HG02870 (cell line): Measurements from ENCODE around the gene ZNF28.
A peak's percentile ranks its signal among the peaks of the same experiment; 100 is the strongest.
"Not testable (repeated sequence)": the region's sequence is repeated elsewhere in the genome, so short reads cannot be mapped to it uniquely, and the experiment has no call there.

Source experiments
- ATAC-seq: cut with Tn5 transposase; IDR thresholded peaks from one replicate; pipeline ENCODE4 v1.9.1; 2021; ENCODE audit warnings: mild to moderate bottlenecking, moderate library complexity; ENCODE audit not compliant: unreplicated experiment

Gene ZNF28

DNA sequence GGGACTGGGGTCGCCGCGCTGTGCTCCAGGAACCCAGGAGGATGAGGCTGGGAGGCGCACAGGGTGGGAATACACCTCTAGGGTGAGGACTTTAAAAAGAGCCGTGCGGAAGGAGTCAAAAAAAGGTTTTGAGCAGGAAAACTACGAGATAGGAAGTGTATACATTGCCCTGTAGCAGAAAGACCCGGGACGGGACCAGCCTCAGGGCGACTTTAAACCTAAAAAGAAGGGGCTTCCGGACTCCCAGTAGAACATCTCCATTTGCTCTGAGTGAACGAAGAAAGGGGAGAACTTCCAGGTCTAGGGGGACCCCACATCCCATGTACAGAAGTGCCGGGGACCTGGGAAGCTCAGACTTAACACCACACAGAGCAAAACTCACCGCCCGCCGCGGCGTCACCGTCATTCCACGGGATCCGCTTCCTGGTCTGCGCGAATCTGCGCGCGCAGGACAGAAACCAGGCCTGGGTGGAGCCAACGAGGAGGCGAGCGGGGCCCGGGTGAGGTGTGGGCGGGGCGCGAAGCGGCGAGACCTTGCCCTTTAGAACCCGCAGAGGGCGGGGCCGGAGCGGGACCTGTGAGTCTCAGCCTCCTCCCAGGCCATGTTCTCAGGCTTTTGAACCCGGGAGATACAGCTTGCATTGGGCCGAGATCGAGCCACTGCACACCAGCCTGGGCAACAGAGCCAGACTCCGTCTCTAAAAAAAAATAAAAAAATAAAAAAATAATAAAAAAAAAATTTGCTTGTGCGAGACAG, at the start of gene ZNF28:
Gene ZNF28 (minus strand): TSS at position 430 of the 757 bp plus-strand sequence. CDS start 3,675 bp downstream, outside the sequence.
- ATAC-seq: peak; percentile 94

DNA sequence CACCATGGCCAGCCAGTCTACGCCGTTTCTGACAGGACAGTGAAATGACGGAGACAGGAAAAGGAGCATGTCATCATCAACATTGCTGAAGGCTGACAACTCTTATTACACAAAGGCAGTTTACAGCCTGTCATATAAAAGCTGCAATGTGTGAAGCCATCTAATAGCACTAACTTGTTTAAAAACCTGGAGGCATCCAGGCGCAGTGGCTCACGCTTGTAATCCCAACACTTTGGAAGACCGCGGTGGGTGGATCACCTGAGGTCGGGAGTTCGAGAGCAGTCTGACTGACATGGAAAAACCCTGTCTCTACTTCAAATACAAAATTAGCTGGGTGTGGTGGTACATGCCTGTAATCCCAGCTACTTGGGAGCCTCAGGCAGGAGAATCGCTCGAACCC, 46.6 kb upstream of the ZNF28 start:
- ATAC-seq: not testable (repeated sequence)

DNA sequence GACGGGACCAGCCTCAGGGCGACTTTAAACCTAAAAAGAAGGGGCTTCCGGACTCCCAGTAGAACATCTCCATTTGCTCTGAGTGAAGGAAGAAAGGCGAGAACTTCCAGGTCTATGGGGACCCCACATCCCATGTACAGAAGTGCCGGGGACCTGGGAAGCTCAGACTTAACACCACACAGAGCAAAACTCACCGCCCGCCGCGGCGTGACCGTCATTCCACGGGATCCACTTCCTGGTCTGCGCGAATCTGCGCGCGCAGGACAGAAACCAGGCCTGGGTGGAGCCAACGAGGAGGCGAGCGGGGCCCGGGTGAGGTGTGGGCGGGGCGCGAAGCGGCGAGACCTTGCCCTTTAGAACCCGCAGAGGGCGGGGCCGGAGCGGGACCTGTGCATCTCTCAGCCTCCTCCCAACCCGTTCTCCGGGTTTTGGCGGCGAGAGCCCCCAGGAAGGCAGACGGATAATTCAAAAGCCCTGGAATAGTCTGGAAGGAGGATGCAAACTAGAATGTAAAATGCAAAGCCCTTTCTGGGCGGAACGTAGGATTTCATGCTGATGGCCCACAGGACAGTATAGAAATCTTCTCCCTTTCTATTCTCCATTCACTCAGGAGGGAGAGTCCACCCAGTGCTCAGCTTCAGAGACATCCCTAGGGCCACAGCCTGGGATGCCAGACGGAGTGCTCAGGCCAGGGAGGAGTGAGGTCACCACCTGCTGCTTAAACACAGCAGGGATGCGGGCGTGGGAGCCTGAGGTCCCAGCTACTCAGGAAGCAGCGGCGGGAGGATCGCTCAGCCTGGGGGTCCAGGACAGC, 36.2 kb upstream of the ZNF28 start, which contains the start of gene ZNF468:
Gene ZNF468 (minus strand): TSS at position 242 of the 814 bp plus-strand sequence. CDS start 3,347 bp downstream, outside the sequence.
- peak; percentile 96 for ATAC-seq

DNA sequence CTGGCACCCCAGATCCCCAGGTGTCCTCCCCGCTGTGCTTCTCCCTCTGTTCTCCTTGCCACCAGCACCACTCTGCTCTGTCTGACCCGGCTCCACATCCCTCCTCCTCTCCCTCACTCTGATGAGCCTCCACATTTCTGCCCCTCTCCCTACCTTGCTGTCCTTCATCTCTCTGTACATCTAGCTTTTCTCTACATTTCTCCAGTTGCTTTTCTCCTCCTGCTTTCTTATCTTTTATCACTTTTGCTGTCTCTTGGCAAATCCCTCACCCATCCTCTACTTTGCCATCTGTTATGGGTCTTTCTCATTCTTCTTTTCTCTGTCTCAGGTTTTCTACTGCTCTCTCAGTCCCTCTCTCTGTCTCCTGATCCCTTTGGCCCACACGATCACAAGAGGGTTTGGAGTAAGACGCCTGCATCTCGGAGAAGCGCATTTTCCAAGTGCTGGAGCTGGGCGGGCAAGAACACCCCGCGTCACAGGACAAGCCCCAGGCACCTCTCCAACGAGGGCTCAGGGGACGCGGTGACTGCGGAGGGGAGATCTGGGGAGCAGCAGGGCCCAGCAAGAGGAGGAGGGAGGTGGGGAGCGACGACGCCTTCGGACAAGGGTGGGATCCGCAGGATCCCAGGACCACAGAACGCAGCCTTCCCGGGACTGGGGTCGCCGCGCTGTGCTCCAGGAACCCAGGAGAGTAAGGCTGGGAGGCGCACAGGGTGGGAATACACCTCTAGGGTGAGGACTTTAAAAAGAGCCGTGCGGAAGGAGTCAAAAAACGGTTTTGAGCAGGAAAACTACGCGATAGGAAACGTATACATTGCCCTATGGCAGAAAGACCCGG, 35.3 kb upstream of the ZNF28 start:
- peak; percentile 22 for ATAC-seq

DNA sequence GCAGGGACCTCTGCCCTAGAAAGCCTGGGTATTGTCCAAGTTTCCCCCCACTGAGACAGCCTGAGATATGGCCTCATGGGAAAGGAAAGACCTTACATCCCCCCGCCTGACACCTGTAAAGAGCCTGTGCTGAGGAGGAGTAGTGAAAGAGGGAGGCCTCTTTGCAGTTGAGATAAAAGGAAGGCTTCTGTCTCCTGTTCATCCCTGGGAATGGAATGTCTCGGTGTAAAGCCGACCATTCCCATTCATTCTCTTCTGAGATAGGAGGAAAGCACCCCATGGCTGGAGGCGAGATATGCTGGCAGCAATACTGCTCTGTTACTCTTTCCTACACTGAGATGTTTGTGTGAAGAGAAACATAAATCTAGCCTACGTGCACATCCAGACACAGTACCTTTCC, 25.9 kb upstream of the ZNF28 start:
- not testable (repeated sequence) for ATAC-seq

- ATAC-seq: not testable (repeated sequence)
These were observed 19.5 kb upstream of the ZNF28 start for GRCh38 chr19:52840825-52841465.

GRCh38 chr19:52834289-52834688, 12.9 kb upstream of the ZNF28 start:
- not testable (repeated sequence) for ATAC-seq

- ATAC-seq: not testable (repeated sequence)
These were observed 12.1 kb upstream of the ZNF28 start for GRCh38 chr19:52833541-52833940.

DNA sequence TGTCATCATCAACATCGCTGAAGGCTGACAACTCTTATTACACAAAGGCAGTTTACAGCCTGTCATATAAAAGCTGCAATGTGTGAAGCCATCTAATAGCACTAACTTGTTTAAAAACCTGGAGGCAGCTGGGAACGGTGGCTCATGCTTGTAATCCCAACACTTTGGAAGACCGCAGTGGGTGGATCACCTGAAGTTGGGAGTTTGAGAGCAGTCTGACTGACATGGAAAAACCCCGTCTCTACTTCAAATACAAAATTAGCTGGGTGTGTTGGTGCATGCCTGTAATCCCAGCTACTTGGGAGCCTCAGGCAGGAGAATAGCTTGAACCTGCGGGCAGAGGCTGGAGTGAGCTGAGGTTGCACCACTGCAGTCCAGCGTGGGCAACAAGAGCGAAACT, 8.4 kb upstream of the ZNF28 start:
- ATAC-seq: not testable (repeated sequence)

DNA sequence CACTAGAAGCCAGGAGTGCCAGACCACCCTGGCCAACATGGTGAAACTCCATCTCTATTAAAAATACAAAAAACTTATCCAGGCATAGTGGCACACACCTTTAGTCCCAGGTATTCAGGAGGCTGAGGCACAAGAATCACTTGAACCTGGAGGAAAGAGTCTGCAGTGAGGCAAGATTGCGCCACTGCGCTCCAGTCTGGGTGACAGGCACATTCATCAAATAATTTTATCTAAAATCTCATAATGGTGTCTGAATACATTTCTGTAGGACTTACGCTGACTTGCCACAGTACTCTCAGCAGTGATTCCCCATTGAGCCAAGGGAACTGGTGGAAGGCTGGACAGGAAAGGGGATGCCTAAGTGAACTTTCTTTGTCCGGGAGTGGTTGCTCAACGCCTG, 4.3 kb upstream of the ZNF28 start:
- ATAC-seq: no peak

DNA sequence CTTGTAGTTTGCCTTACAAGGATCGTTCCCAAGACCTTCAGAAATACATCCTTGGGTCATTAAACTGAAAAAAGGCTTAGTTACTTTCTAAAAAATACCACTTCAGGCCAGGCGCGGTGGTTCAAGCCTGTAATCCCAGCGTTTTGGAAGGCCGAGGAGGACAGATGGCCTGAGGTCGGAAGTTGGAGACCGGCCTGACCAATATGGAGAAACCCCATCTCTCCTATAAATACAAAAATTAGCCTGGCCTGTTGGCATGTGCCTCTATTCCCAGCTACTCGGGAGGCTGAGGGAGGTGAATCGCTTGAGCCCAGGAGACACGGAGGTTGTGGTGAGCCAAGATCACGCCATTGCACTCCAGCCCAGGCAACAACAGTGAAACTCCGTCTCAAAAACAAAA, 2.2 kb upstream of the ZNF28 start:
- ATAC-seq: no peak

DNA sequence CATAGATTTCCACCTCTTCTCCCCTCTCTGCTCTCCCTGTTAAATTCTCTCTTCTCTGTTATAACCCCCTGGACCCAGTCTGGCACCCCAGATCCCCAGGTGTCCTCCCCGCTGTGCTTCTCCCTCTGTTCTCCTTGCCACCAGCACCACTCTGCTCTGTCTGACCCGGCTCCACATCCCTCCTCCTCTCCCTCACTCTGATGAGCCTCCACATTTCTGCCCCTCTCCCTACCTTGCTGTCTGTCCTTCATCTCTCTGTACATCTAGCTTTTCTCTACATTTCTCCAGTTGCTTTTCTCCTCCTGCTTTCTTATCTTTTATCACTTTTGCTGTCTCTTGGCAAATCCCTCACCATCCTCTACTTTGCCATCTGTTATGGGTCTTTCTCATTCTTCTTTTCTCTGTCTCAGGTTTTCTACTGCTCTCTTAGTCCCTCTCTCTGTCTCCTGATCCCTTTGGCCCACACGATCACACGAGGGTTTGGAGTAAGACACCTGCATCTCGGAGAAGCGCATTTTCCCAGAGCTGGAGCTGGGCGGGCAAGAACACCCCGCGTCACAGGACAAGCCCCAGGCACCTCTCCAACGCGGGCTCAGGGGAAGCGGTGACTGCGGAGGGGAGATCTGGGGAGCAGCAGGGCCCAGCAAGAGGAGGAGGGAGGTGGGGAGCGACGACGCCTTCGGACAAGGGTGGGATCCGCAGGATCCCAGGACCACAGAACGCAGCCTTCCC, 795 bp downstream of the ZNF28 start:
- ATAC-seq: not testable (repeated sequence)

- no peak for ATAC-seq
These were observed 11.6 kb downstream of the ZNF28 start for GRCh38 chr19:52809801-52810200.

- not testable (repeated sequence) for ATAC-seq
These were observed 21.3 kb downstream of the ZNF28 start for GRCh38 chr19:52799950-52800640.

DNA sequence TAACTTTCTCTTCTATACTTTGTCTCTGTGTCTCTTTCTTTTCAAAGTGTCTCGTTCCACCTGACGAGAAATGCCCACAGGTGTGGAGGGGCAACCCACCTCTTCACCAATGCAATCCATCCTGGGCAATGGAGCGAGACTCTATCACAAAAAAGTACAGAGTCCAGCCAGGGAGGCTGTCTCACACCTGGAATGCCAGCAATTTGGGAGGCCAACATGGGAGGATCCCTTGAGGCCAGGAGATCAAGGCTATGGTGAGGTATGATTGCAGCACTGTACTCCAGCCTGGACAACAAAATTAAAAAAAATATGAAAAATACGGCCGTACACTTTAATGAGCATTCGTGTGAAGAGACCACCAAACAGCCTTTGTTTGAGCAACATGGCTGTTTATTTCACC, 32.0 kb downstream of the ZNF28 start:
- no peak for ATAC-seq

GRCh38 chr19:52786464-52787354, 34.7 kb downstream of the ZNF28 start, which contains the start of gene ZNF600:
TSS of gene ZNF600 (minus strand) at chr19:52786791. CDS start at chr19:52778888, 7,903 bp downstream.
- peak; percentile 94 for ATAC-seq

DNA sequence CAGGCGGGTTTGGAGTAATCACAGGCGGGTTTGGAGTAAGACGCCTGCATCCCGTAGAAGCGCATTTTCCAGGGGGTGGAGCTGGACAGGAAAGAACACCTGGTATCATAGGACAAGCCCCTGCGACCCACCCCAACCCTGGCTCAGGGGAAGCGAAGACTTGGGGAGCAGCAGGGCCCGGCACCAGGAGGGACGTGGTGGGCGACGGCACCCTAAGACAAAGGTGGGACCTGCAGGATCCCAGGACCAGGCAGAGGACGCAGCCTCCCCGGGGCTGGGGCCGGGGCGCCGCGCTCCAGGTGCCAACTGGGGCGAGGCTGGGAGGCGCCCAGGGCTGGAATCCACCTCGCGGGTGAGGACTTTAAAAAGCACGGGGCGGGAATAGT, 35.4 kb downstream of the ZNF28 start:
- peak; percentile 10 for ATAC-seq

GRCh38 chr19:52785506-52785905, 35.9 kb downstream of the ZNF28 start:
- no peak for ATAC-seq
